ENCODE measurements around the gene AGBL1. TPM values are rescaled to one million over a fixed set of nuclear protein-coding genes. Genes with fewer than 3 reads are reported as not detected.

The AGBL1 gene
- polyA plus RNA-seq, 2 of the 4 experiments (the other 2 are of a cell fraction): not detected

DNA sequence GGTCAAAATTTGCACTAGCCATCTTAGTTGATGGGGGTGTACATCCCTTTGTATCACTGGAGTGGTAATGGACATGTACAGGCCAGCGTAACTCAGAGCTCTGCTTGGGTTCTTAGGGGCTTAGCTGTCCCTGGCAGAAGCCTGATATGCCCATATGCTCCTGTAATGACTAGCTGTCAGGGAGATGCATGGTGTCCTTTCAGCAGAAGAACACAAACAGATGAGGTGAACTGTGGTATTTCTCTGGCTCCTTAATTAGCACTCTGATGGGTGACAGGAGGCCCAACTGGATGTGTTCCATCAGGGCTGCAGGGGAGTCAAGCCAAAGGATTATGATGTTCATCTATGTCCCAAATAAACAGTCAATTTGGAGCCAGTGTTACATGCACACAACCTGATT, 774.5 kb downstream of the AGBL1 start:
- no peak for FAIRE-seq
- ChIA-PET CTCF (no interaction called here), POLR2A (no interaction called here)
- H3K4me2 ChIP-seq: no peak overlapping the region
- DNase-seq (ENCODE audit: low read depth in 1 of 2, low spot score in 1 of 2): no peak
- H3K4me3 ChIP-seq: no peak overlapping the region
- 0% methylated on average over 1 of the region's 1 CpG for WGBS (ENCODE audit: missing lambda C conversion rate)
- H3K27ac ChIP-seq: no peak overlapping the region
- TF ChIP-seq BHLHE40 (IDR thresholded peaks at IDR 0.05; ENCODE audit: low read depth, low read length) (no peak), ESRRA (IDR thresholded peaks at IDR 0.05; ENCODE audit: borderline replicate concordance, low read length) (no peak), SREBF2 (IDR thresholded peaks at IDR 0.05) (no peak), RARB (CRISPR knock-in tag; IDR thresholded peaks at IDR 0.05) (no peak), CBX8 (IDR thresholded peaks at IDR 0.05) (no peak), RAD21 (conservative IDR thresholded peaks at IDR 0.05 in 1 of 2, IDR thresholded peaks at IDR 0.05 in 1 of 2) (no peak), CBX2 (IDR thresholded peaks at IDR 0.05; ENCODE audit: borderline replicate concordance, low read depth) (no peak), EHF (CRISPR knock-in tag; IDR thresholded peaks at IDR 0.05) (no peak)
- TF ChIP-seq, protein P1, sequence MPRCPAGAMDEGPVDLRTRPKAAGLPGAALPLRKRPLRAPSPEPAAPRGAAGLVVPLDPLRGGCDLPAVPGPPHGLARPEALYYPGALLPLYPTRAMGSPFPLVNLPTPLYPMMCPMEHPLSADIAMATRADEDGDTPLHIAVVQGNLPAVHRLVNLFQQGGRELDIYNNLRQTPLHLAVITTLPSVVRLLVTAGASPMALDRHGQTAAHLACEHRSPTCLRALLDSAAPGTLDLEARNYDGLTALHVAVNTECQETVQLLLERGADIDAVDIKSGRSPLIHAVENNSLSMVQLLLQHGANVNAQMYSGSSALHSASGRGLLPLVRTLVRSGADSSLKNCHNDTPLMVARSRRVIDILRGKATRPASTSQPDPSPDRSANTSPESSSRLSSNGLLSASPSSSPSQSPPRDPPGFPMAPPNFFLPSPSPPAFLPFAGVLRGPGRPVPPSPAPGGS (IDR thresholded peaks at IDR 0.05): no peak
- ATAC-seq: no peak
- H3K9me3 ChIP-seq: no peaks in the 10 kb centered on the region
- no peaks in the 10 kb centered on the region for H3K4me1 ChIP-seq

DNA sequence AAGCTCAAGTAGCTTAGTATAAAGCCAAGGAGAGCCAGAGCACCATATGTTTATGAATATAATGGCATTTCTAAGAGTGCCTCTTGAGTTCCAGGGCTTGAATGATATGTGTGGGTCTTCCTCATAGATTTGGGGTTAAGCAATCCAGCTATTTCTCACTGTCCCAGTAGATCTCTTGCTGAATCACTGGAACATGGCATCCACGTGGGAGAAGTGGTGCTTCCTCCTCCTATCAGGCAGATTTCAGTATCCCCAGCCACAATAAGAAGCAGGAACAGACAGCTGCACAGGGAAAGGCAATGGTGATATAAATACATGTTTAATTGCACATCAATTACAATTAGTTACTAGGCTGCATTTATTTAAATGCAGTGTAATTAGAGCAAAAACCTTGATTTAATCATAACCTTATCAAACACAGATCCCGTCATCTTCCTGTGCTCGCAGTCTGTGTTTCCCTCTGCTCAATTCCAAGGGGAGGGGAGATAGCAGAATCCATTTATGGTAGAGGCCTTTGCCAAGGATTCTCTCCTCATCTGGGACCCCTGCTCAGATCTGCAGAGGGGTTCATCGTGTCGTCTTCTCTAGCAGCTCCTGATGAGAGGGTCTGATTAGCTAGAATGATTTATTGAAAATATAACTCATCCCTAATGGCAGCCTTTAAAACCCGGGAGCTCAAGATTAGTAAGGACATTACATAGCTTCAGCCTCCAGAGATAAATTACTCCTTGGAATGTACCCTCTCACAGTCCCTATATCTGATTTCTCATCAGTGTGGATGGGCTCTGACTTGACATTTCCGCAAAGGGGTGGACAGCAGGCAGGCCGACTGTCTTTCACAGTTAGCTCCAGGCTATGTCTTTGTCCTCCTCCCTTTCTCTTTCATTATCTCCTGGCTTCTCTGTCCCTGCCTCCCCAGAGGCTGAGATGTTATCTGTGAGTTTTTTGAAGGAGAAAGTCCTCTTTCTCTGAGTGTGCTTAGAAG, 775.9 kb downstream of the AGBL1 start:
- FAIRE-seq: no peak
- no peak for ATAC-seq
- 9% methylated on average over 8 of the region's 8 CpGs for WGBS (ENCODE audit: missing lambda C conversion rate)

DNA sequence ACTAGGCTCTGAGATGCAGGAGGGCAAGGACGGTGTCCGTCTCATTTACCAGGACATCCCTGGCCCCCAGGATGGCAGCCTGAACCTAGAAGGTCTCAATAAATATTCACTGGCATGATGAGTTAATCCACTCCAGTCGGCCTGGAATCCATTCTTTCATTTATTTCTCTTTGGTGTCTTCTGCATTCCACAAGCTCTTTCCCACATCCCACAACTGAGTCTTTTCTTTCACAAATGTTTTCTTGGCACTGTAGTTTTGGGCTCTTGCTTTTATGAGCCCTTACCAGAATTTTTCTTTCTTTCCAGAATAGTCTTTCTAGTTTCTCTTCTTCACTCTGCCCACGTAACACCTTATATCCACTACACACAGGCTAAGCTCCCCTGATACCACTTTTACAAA, 778.0 kb downstream of the AGBL1 start:
- TF ChIP-seq USF2 (IDR thresholded peaks at IDR 0.05) (no peak), EP300 (IDR thresholded peaks at IDR 0.05) (no peak), TP53 (CRISPR knock-in tag; IDR thresholded peaks at IDR 0.05) (no peak), MAZ (IDR thresholded peaks at IDR 0.05; ENCODE audit: borderline replicate concordance, low read depth, low read length) (no peak), RAD21 (conservative IDR thresholded peaks at IDR 0.05 in 1 of 2, IDR thresholded peaks at IDR 0.05 in 1 of 2) (no peak), FOXS1 (CRISPR knock-in tag; IDR thresholded peaks at IDR 0.05) (no peak), RARB (CRISPR knock-in tag; IDR thresholded peaks at IDR 0.05) (no peak), ZNF302 (CRISPR knock-in tag; IDR thresholded peaks at IDR 0.05) (no peak), SREBF2 (IDR thresholded peaks at IDR 0.05) (no peak), SMC3 (IDR thresholded peaks at IDR 0.05) (no peak)
- TF ChIP-seq, protein P2, sequence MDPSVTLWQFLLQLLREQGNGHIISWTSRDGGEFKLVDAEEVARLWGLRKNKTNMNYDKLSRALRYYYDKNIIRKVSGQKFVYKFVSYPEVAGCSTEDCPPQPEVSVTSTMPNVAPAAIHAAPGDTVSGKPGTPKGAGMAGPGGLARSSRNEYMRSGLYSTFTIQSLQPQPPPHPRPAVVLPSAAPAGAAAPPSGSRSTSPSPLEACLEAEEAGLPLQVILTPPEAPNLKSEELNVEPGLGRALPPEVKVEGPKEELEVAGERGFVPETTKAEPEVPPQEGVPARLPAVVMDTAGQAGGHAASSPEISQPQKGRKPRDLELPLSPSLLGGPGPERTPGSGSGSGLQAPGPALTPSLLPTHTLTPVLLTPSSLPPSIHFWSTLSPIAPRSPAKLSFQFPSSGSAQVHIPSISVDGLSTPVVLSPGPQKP (IDR thresholded peaks at IDR 0.05; ENCODE audit: low read depth, low read length): no peak
- TF ChIP-seq, protein P3, sequence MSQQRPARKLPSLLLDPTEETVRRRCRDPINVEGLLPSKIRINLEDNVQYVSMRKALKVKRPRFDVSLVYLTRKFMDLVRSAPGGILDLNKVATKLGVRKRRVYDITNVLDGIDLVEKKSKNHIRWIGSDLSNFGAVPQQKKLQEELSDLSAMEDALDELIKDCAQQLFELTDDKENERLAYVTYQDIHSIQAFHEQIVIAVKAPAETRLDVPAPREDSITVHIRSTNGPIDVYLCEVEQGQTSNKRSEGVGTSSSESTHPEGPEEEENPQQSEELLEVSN (IDR thresholded peaks at IDR 0.05; ENCODE audit: borderline replicate concordance, low read depth): no peak
- Histone ChIP-seq H3K4me2 (no peak overlapping the region), H3K4me1 (no peaks in the 10 kb centered on the region), H3K4me3 (no peak overlapping the region), H3K9me3 (no peaks in the 10 kb centered on the region), H3K27ac (no peak overlapping the region)
- FAIRE-seq (no peak), ATAC-seq (no peak), DNase-seq (ENCODE audit: low read depth in 1 of 2, low spot score in 1 of 2) (no peak)
- ChIA-PET POLR2A (no interaction called here), CTCF (no interaction called here)
- WGBS (ENCODE audit: missing lambda C conversion rate): 3% methylated on average over 4 of the region's 4 CpGs

More for the DNA sequence above, 775.9 kb downstream of the AGBL1 start:
- no peak overlapping the region for H3K4me3 ChIP-seq
- no peak for DNase-seq (ENCODE audit: low read depth in 1 of 2, low spot score in 1 of 2)
- no peak overlapping the region for H3K4me2 ChIP-seq
- ChIA-PET CTCF (no interaction called here), POLR2A (no interaction called here)
- no peaks in the 10 kb centered on the region for H3K9me3 ChIP-seq
- no peaks in the 10 kb centered on the region for H3K4me1 ChIP-seq
- TF ChIP-seq BHLHE40 (IDR thresholded peaks at IDR 0.05; ENCODE audit: low read depth, low read length) (no peak), TP53 (CRISPR knock-in tag; IDR thresholded peaks at IDR 0.05) (no peak)
- H3K27ac ChIP-seq: no peak overlapping the region

All from A549 (cell line).